H1 (cell line): Measurements from ENCODE around the gene MPST. TPM values are rescaled to one million over a fixed set of nuclear protein-coding genes. Genes with fewer than 3 reads are reported as not detected.

Experiments
- CTCF ChIA-PET: fragments of 300-600 bp; sonication (Branson Sonifier 250); formaldehyde crosslinking; loops from one replicate; lab custom pipeline; 2021; ENCODE audit not compliant: partially characterized antibody; lab: Charles Lee
- POLR2A ChIA-PET: fragments of 300-600 bp; sonication (Branson Sonifier 250); formaldehyde crosslinking; loops from one replicate; lab custom pipeline; 2021; ENCODE audit warnings: inconsistent platforms; ENCODE audit not compliant: partially characterized antibody; lab: Charles Lee
- DNase-seq, 2 experiments: peaks; one replicate each; pipeline versions ENCODE4 v3.0.0 to v3.0.0-alpha.2; 2010 to 2022; ENCODE audit warnings: low spot score in 2 of 2, low read depth in 1 of 2, mixed read lengths in 1 of 2
- FAIRE-seq: peaks from 2 replicates; lab custom pipeline; 2011; peaks lifted over from hg19 to GRCh38; lab: Jason Lieb, UNC
- H2AFZ ChIP-seq: 2 replicates; pipeline ENCODE4 v1.8.1; 2012; ENCODE audit warnings: low read length, inconsistent platforms
- H2AK5ac ChIP-seq: 2 replicates; pipeline ENCODE4 v1.6.1; 2013; ENCODE audit warnings: low read depth, low read length
- H2BK120ac ChIP-seq: replicated peaks from 2 replicates; pipeline ENCODE3; 2013; ENCODE audit warnings: low read depth, low read length, inconsistent platforms
- H2BK12ac ChIP-seq: 2 replicates; pipeline ENCODE4 v1.6.1; 2013; ENCODE audit warnings: low read depth, low read length
- H2BK15ac ChIP-seq: 2 replicates; pipeline ENCODE4 v1.6.1; 2013; ENCODE audit warnings: low read length
- H2BK20ac ChIP-seq: 2 replicates; pipeline ENCODE4 v1.6.1; 2013; ENCODE audit warnings: low read length
- H2BK5ac ChIP-seq: 2 replicates; pipeline ENCODE4 v1.6.1; 2013; ENCODE audit warnings: low read depth, low read length
- H3K14ac ChIP-seq: 2 replicates; pipeline ENCODE4 v1.6.1; 2013; ENCODE audit warnings: inconsistent platforms; ENCODE audit not compliant: insufficient read length
- H3K18ac ChIP-seq: 2 replicates; pipeline ENCODE4 v1.6.1; 2013; ENCODE audit warnings: low read length; ENCODE audit errors: extremely low read depth
- H3K23ac ChIP-seq: 2 replicates; pipeline ENCODE4 v1.6.1; 2013; ENCODE audit warnings: inconsistent platforms; ENCODE audit not compliant: insufficient read length
- H3K23me2 ChIP-seq: 2 replicates; pipeline ENCODE4 v1.6.1; 2013; ENCODE audit warnings: low read depth, low read length
- H3K27ac ChIP-seq: 2 replicates; pipeline ENCODE4 v1.6.1; 2011; ENCODE audit warnings: low read depth, low read length, inconsistent platforms
- H3K27me3 ChIP-seq, 4 experiments: replicated peaks in 1 of 4; 1 replicate in 1 of 4; 2 replicates in 3 of 4; pipeline versions ENCODE4 v1.6.1 to v1.8.1; 2011 to 2013; ENCODE audit warnings: low read length in 3 of 4, mild to moderate bottlenecking in 3 of 4, inconsistent platforms in 2 of 4, mixed read lengths in 2 of 4, moderate library complexity in 1 of 4; ENCODE audit not compliant: control insufficient read depth in 3 of 4, insufficient read depth in 3 of 4; ENCODE audit errors: extremely low read depth in 1 of 4
- H3K36me3 ChIP-seq, 4 experiments: 2 replicates each; pipeline versions ENCODE4 v1.6.1 to v1.8.1; 2011 to 2013; ENCODE audit warnings: mild to moderate bottlenecking in 4 of 4, low read length in 3 of 4, moderate library complexity in 2 of 4, control low read depth in 1 of 4, inconsistent platforms in 1 of 4; ENCODE audit not compliant: insufficient read depth in 4 of 4, control insufficient read depth in 2 of 4
- H3K4ac ChIP-seq: replicated peaks from 2 replicates; pipeline ENCODE3; 2013; ENCODE audit warnings: low read length, low read depth, mixed read lengths, inconsistent platforms; ENCODE audit not compliant: insufficient read length
- H3K4me1 ChIP-seq, 4 experiments: replicated peaks in 1 of 4; 1 replicate in 1 of 4; 2 replicates in 3 of 4; pipeline versions ENCODE4 v1.6.1 to v1.8.1; 2011 to 2013; ENCODE audit warnings: low read length in 3 of 4, inconsistent platforms in 2 of 4, mixed read lengths in 1 of 4; ENCODE audit not compliant: insufficient read depth in 4 of 4, control insufficient read depth in 3 of 4
- H3K4me2 ChIP-seq, 2 experiments: 2 replicates each; pipeline versions ENCODE4 v1.6.1 to v1.8.1; 2011 to 2013; ENCODE audit warnings: low read depth in 2 of 2, low read length in 2 of 2, control low read depth in 1 of 2, inconsistent platforms in 1 of 2, mild to moderate bottlenecking in 1 of 2; ENCODE audit not compliant: insufficient read depth in 1 of 2
- H3K4me3 ChIP-seq, 4 experiments: fragments of 200-600, 300-600 bp in 1 of 4; sonication (generic), shearing (Covaris generic), sonication (Bioruptor Twin) in 1 of 4; 2 replicates each; pipeline versions ENCODE4 v1.5.1 to v1.8.1; 2011 to 2016; ENCODE audit warnings: low read length in 4 of 4, low read depth in 3 of 4, control low read depth in 2 of 4, inconsistent platforms in 2 of 4, mild to moderate bottlenecking in 2 of 4, mixed read lengths in 1 of 4, moderate library complexity in 1 of 4; ENCODE audit not compliant: insufficient read depth in 2 of 4; ENCODE audit errors: extremely low read depth in 1 of 4
- H3K56ac ChIP-seq: replicated peaks from 2 replicates; pipeline ENCODE3; 2013; ENCODE audit warnings: low read depth, mild to moderate bottlenecking, mixed read lengths, low read length, inconsistent platforms; ENCODE audit not compliant: insufficient read length
- H3K79me1 ChIP-seq: 2 replicates; pipeline ENCODE4 v1.6.1; 2013; ENCODE audit warnings: low read depth, low read length, control low read depth
- H3K79me2 ChIP-seq, 2 experiments: 2 replicates each; pipeline versions ENCODE4 v1.6.1 to v1.8.1; 2012 to 2013; ENCODE audit warnings: low read length in 2 of 2, mild to moderate bottlenecking in 2 of 2, inconsistent platforms in 1 of 2; ENCODE audit not compliant: insufficient read depth in 2 of 2, control insufficient read depth in 1 of 2
- H3K9ac ChIP-seq, 4 experiments: replicated peaks in 1 of 4; 1 replicate in 1 of 4; 2 replicates in 3 of 4; pipeline versions ENCODE4 v1.6.1 to v1.8.1; 2011 to 2013; ENCODE audit warnings: low read depth in 3 of 4, low read length in 3 of 4, control low read depth in 2 of 4, mild to moderate bottlenecking in 2 of 4, moderate library complexity in 2 of 4, inconsistent platforms in 1 of 4; ENCODE audit errors: extremely low read depth in 1 of 4
- H3K9me3 ChIP-seq, 2 experiments: 2 replicates each; pipeline versions ENCODE4 v1.6.1 to v1.8.1; 2012 to 2013; ENCODE audit warnings: mild to moderate bottlenecking in 2 of 2, moderate library complexity in 2 of 2, control low read depth in 1 of 2, inconsistent platforms in 1 of 2, low read depth in 1 of 2, low read length in 1 of 2, mixed read lengths in 1 of 2; ENCODE audit not compliant: insufficient read depth in 2 of 2
- H4K20me1 ChIP-seq, 2 experiments: replicated peaks in 1 of 2; 2 replicates each; pipeline versions ENCODE3 to v1.8.1; 2011 to 2013; ENCODE audit warnings: inconsistent platforms in 2 of 2, low read length in 2 of 2, mild to moderate bottlenecking in 1 of 2; ENCODE audit not compliant: insufficient read depth in 2 of 2, control insufficient read depth in 1 of 2
- H4K5ac ChIP-seq: 2 replicates; pipeline ENCODE4 v1.6.1; 2013; ENCODE audit warnings: low read length, low read depth, mixed read lengths, inconsistent platforms; ENCODE audit not compliant: insufficient read length
- H4K8ac ChIP-seq: 2 replicates; pipeline ENCODE4 v1.8.0; 2013; ENCODE audit warnings: mild to moderate bottlenecking, moderate library complexity, low read length, inconsistent platforms; ENCODE audit not compliant: insufficient read depth; ENCODE audit errors: extremely low read depth
- H4K91ac ChIP-seq: replicated peaks from 2 replicates; pipeline ENCODE3; 2013; ENCODE audit warnings: low read length, mixed read lengths, inconsistent platforms; ENCODE audit not compliant: insufficient read length
- CBX5 ChIP-seq: fragments of 300-800, 300-1000 bp; sonication (generic); IDR thresholded peaks from 2 replicates; pipeline ENCODE4 v1.7.1; 2016; ENCODE audit warnings: antibody characterized with exemption, low read length, low read depth
- CTBP2 ChIP-seq: IDR thresholded peaks from 2 replicates; pipeline ENCODE4 v1.7.0; 2011; ENCODE audit warnings: borderline replicate concordance, mild to moderate bottlenecking, moderate library complexity, mixed read lengths, low read length; ENCODE audit not compliant: insufficient read depth, insufficient read length
- GABPA ChIP-seq: IDR thresholded peaks from 2 replicates; pipeline ENCODE4 v1.6.1; 2011; ENCODE audit warnings: mild to moderate bottlenecking, low read length, moderate library complexity, borderline replicate concordance; ENCODE audit not compliant: insufficient read depth
- HDAC2 ChIP-seq, 2 experiments: fragments of 300-600 bp in 1 of 2; sonication (generic) in 1 of 2; IDR thresholded peaks; 2 replicates each; pipeline ENCODE4 v1.6.1; 2011 to 2012; ENCODE audit warnings: low read depth in 2 of 2, low read length in 2 of 2, mild to moderate bottlenecking in 2 of 2, moderate library complexity in 2 of 2, borderline replicate concordance in 1 of 2, inconsistent platforms in 1 of 2
- JUN ChIP-seq: IDR thresholded peaks from 2 replicates; pipeline ENCODE4 v1.6.1; 2011; ENCODE audit warnings: low read depth, mild to moderate bottlenecking, improper control_type of control experiment, low read length
- KDM1A ChIP-seq: fragments of 200-600, 300-600 bp; sonication (generic); IDR thresholded peaks from 2 replicates; pipeline ENCODE4 v1.7.1; 2016; ENCODE audit warnings: mild to moderate bottlenecking, low read length, borderline replicate concordance
- NANOG ChIP-seq: IDR thresholded peaks from 2 replicates; pipeline ENCODE4 v1.6.1; 2011; ENCODE audit warnings: low read length, low read depth, mild to moderate bottlenecking, inconsistent platforms; ENCODE audit not compliant: insufficient read depth, poor library complexity, severe bottlenecking
- SAP30 ChIP-seq: fragments of 300-600 bp; sonication (generic); IDR thresholded peaks from 2 replicates; pipeline ENCODE4 v1.7.1; 2012; ENCODE audit warnings: low read length, moderate library complexity, mild to moderate bottlenecking, inconsistent platforms; ENCODE audit not compliant: insufficient read depth, insufficient replicate concordance
- SIRT6 ChIP-seq: IDR thresholded peaks from one replicate; pipeline ENCODE4 v1.7.1; 2012; ENCODE audit warnings: low read length, inconsistent platforms
- SIX5 ChIP-seq: IDR thresholded peaks from 2 replicates; pipeline ENCODE4 v1.6.1; 2011; ENCODE audit warnings: mild to moderate bottlenecking, low read depth, low read length
- ZNF274 ChIP-seq: IDR thresholded peaks from 2 replicates; pipeline ENCODE4 v1.7.0; 2012; ENCODE audit warnings: low read length, borderline replicate concordance; ENCODE audit errors: extremely low read depth
- WGBS, 2 experiments: shearing (Covaris generic) in 1 of 2; methylation state at CpG; one replicate each; pipeline versions ENCODE4 v1.1.6 to v1.1.7; 2013 to 2015; ENCODE audit warnings: low lambda C conversion rate in 2 of 2, mixed read lengths in 2 of 2, inconsistent platforms in 1 of 2, low coverage in 1 of 2, missing lambda C conversion rate in 1 of 2; ENCODE audit not compliant: insufficient replicate concordance in 2 of 2, insufficient coverage in 1 of 2, insufficient read length in 1 of 2; ENCODE audit errors: extremely low coverage in 1 of 2, missing lambda C conversion rate in 1 of 2; 5-methylcytosine and 5-hydroxymethylcytosine counted together
- polyA plus RNA-seq, 7 experiments: library from polyadenylated mRNA; depleted of rRNA in 3 of 7; stranded (reverse) in 5 of 7; unstranded in 2 of 7; fragments of >200 nt in 5 of 7; fragments of 200-250 nt in 2 of 7; gene quantifications; 1 replicate in 5 of 7; 2 replicates in 1 of 7; 4 replicates in 1 of 7; pipeline versions ENCODE4 v1.2.1 to v1.2.3, GENCODE V29; 2011 to 2013; ENCODE audit warnings: missing spikeins in 2 of 7, mixed read lengths in 2 of 7
- total RNA-seq: library from RNA; stranded (reverse); fragmentation: NEBNext Ultra II Directional; extraction: Animal tissue kit (Norgen Biotek cat#: 25700); gene quantifications from 2 replicates; pipeline ENCODE4 v1.2.1, GENCODE V29; 2021
- TF ChIP-seq, protein P1 (sequence below): IDR thresholded peaks from 2 replicates; pipeline ENCODE4 v1.6.1; 2011; ENCODE audit warnings: low read length, improper control_type of control experiment

The MPST gene
- total and polyA plus RNA-seq, 2 of the 8 experiments (the other 6 are each of a cell fraction or from before 2014, with no cell fraction given): 86.0 to 124 TPM

GRCh38 chr22:37010174-37010573 is 9.4 kb upstream of the MPST start:
- Histone ChIP-seq H3K4ac (no peak overlapping the region), H4K8ac (no peak overlapping the region), H3K9ac (no peak overlapping the region), H3K14ac (no peak overlapping the region), H3K23ac (no peak overlapping the region), H3K27ac (no peak overlapping the region), H2BK15ac (no peak overlapping the region), H3K18ac (no peak overlapping the region), H4K5ac (no peak overlapping the region), H3K4me1 (no peaks in the 10 kb centered on the region), H4K20me1 (peaks cover 0 to 6% of the 10 kb centered on the region in 2 experiments), H3K23me2 (no peaks in the 10 kb centered on the region), H4K91ac (no peak overlapping the region), H2AFZ (no peak overlapping the region), H2AK5ac (no peak overlapping the region), H2BK20ac (no peak overlapping the region), H3K4me2 (no peak overlapping the region), H3K9me3 (no peaks in the 10 kb centered on the region), H2BK5ac (no peak overlapping the region), H3K27me3 (peaks cover 0 to 3% (median 0%) of the 10 kb centered on the region in 4 experiments; a peak in 2 of 7 replicates), H3K79me1 (no peaks in the 10 kb centered on the region; the same call in 1 of the 2 replicates), H2BK120ac (no peak overlapping the region), H3K4me3 (no peak overlapping the region), H3K79me2 (no peaks in the 10 kb centered on the region), H2BK12ac (no peak overlapping the region), H3K36me3 (no peaks in the 10 kb centered on the region), H3K56ac (no peak overlapping the region)
- 92% methylated on average over 4 of the region's 4 CpGs; no CpG with 5 or more reads in 1 of the 2 experiments for WGBS, 2 experiments
- POLR2A ChIA-PET: interaction anchor here (1.0 to 4.1 kb wide), 3 partner anchors 9 to 189 kb away, joined by 3 to 18 read pairs (median 5); partner anchors contain the start of genes MPST and TST
- no peak for FAIRE-seq
- CTCF ChIA-PET: interaction anchor here (1.1 to 2.9 kb wide), 3 partner anchors 12 to 154 kb away, joined by 5 to 14 read pairs (median 6); no protein-coding TSS in a partner anchor
- DNase-seq: no peak
- TF ChIP-seq ZNF274 (no peak), NANOG (no peak), SIX5 (no peak), JUN (no peak), CTBP2 (no peak), SIRT6 (no peak), HDAC2 (IDR thresholded peaks at IDR 0.05; ENCODE audit: borderline replicate concordance in 1 of 2, low read depth in 2 of 2, low read length in 2 of 2) (no peak), GABPA (no peak), SAP30 (no peak), KDM1A (no peak), CBX5 (no peak)
- TF ChIP-seq, protein P1, sequence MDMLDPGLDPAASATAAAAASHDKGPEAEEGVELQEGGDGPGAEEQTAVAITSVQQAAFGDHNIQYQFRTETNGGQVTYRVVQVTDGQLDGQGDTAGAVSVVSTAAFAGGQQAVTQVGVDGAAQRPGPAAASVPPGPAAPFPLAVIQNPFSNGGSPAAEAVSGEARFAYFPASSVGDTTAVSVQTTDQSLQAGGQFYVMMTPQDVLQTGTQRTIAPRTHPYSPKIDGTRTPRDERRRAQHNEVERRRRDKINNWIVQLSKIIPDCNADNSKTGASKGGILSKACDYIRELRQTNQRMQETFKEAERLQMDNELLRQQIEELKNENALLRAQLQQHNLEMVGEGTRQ: no peak
